Activated T-cell treated with anti-CD3 and anti-CD28 coated beads for 24 hours (primary cell): ENCODE measurements around the gene GEMIN7.

ENCODE experiments used
- DNase-seq: peaks from one replicate; pipeline ENCODE4 v3.0.0-alpha.2; 2020; ENCODE audit warnings: low read depth

Gene GEMIN7

DNA sequence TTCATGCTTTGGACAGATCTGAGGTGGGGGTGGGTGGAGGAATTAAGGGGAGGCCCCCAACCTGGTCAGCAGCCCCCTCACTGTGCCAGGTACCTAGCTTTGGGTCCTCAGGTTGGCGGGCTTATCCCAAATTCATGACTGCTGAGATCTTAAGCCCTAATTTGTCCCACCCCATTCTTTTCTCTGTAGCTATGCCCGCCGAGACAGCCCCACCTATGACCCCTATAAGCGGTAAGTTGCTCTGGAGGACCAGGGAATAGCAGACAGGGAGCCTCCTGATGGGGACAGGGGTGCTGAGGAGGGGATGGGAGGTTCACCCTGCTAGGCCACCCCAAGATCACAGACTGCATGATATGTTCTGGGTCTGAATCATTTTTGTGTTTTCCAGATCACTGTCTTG is 17.1 kb upstream of the GEMIN7 start:
- DNase-seq, result no peak

DNA sequence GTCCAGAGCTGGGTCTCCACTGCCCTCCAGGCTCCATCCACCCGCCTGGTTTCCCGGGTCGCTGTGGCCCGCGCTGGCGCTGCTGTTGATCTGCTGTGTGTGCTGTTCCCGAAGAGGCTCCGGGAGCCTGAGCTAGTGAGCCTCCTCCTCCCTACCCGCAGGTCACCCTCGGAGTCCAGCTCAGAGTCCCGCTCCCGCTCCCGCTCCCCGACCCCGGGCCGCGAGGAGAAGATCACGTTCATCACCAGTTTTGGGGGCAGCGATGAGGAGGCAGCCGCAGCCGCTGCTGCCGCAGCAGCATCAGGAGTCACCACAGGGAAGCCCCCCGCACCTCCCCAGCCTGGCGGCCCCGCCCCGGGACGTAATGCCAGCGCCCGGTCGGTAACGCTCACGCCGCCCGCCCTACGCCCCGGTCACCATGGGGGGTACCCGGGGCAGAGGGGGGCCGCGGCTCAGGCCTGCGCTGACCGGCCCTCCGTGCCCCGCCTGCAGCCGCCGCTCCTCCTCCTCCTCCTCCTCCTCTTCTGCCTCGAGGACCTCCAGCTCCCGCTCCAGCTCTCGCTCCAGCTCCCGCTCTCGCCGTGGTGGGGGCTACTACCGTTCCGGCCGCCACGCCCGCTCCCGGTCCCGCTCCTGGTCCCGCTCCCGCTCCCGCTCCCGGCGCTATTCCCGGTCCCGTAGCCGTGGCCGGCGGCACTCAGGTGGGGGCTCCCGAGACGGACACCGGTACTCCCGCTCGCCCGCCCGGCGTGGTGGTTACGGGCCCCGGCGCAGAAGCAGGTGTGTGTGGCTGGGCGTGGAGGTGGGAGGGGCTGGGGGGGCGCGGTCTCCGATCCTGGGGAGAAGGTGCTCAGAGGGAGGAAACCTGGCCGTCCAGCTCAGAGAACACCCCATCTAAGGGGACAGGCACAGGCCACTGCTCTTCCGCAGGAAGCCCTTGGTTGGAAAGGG is 14.9 kb upstream of the GEMIN7 start:
- no peak for DNase-seq

DNA sequence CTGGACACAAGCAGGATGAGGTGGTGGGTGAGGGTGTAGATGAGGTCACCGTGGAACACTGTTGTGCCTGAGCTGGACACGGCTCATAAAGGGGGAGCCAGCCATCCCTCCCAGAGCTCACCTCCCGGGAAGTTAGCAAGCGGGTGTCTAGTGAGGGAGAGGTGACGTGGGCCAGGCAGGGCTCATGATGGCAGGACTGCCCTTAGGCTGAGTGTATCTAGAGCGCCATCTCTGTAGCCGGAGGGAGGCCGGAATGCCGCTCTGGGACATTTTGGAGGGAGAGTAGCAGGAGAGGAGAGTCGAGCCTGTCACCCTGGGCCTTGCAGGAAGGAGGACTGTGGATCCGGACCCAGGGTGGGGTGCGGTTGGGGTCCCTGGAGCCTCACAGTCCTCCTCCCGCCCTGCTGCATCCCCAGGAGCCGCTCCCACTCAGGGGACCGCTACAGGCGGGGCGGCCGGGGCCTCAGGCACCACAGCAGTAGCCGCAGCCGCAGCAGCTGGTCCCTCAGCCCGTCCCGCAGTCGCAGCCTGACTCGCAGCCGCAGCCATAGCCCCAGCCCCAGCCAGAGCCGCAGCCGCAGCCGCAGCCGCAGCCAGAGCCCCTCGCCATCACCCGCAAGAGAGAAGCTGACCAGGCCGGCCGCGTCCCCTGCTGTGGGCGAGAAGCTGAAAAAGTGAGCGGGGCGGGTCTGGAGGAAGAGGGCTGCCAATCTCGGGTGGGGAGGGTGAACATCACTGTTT is 12.0 kb upstream of the GEMIN7 start:
- no peak for DNase-seq

DNA sequence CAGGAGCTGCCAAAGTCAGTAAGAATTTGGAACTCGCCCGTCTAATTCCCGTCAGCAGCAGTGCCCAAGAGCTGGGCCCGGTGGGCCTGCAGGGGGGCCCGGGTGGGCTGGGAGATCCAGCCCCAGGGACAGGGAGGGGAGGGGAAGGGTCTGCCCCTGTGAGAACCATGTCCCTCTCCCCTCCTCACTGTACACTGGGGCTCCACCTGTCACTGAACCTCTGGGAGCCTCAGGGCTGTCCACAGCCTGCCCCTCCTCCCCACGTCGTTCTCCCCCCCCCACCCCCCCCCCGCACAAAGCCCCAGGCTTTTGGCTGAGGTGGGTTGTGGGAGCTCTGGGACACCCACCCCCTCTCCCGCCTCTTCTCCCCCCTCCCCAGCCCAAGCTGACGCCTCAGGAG is 11.0 kb upstream of the GEMIN7 start:
- DNase-seq, result no peak

DNA sequence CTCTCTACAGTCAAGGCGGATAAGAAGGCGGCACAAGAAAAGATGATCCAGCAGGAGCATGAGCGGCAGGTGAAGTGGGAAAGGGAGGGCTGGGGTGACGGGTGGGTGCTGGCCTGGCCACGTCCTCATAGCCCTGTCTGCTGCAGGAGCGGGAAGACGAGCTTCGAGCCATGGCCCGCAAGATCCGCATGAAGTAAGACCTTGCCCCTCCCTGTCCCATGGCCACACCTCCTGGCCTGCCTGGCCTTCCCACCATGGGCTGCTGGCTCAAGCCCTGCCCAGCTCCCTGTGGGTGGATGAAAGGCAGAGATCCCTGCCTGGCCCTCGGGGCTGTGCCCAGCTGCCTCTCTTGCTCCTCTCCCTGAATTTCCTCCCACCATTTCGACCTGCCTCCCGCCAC is 10.0 kb upstream of the GEMIN7 start:
- DNase-seq, result no peak

DNA sequence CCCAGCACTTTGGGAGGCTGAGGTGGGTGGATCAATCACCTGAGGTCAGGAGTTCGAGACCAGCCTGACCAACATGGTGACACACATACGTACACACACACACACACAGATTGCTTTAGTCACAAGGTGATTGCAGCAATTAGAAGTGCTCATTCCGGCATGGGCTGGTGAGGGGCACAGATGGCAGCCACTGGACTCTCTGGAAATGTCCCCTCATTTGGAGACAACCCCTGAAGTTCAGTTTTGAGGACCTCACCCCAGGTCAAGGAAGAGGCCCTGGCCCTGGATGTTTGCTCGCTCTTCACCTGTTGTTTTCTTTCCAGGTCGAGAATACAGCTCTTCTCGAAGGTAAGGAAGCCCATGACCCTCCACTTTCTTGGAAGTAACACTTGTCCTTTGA is 8.8 kb upstream of the GEMIN7 start:
- DNase-seq, result no peak

DNA sequence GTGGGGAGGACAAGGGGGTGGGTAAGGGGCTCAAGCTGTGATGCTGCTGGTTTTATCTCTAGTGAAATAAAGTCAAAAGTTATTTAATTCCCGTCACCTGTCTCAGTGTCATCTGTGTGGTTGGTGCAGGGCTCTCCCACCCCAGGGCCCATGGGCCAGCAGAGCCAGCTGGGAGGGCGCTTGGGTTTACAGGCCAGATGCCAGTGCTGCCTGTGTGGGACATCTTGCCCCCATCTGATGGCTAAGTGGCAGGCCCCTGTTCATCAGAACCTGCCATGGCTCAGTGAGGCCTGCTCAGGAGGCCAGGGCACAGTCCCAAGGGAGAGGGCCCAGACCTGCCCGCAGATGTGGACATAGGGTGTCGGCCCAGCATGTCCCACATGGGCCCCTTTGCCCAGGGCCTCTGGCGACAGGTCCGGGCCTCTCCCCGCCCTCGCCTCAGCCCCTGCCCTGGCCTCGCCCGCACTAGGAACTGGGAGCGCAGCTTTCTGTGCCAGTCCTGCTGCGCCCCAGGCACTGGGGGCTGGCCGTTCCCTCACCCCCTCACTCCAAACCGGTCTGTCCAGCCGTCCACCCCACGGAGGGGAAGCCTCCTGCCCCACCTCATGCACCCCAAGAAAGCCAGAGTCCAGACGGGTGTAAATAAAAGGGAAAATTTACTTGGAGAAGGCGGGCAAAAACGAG is 8.1 kb upstream of the GEMIN7 start:
- no peak for DNase-seq

DNA sequence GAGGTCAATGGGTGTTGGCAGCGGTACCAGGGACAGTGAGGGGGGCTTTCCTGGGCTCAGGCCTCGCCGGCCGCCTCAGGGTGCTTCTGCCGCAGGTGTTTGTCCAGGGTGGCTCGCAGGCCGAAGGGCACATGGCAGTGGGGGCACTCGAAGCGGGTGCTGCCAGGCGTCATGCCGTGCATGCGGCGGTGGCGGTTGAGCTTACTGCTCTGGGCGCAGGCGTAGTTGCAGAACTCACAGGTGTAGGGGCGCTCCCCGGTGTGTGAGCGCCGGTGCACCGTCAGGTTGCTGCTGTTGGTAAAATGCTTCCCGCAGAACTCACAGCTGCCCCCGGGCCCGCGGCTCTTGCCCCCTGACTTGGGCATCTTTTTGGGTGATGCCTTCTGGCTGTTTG is 7.5 kb upstream of the GEMIN7 start:
- DNase-seq, result no peak

DNA sequence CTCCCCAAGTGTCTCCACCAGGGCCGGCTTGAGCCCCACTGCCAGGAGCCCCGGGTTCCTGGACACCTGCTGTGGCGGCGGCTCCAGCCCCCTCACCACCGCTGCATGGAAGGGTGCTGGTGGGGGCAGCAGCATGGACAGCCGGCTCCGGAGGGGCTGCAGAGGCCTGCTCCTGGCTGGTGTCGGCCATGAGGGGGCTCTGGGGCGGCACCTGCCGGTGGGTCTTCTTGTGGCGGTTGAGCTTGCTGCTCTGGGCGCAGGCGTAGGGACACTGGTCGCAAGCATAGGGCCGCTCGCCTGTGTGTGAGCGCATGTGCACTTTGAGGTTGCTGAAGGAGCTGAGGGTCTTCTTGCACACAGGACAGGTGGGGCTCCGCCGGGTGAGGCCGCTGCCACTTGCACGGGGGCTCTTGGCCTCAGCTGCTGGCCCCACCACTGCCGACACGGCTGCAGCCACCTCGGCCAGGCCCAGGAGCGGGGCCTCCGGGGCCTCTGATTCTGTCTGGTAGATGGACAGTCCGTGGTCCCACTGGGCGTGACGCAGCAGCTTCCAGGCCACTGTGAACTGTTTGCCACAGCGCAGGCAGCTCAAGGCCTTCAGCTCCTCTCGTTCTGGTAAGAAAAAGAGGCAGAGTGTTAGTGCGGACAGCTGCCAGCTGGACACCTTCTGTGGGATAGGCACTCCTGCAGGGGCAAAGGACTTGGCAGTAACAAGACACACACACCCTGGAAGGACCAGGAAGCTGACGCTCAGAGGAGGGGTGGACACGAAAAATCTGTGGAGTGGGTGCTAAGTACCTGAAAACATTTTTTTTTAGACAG is 6.9 kb upstream of the GEMIN7 start:
- DNase-seq, result no peak

DNA sequence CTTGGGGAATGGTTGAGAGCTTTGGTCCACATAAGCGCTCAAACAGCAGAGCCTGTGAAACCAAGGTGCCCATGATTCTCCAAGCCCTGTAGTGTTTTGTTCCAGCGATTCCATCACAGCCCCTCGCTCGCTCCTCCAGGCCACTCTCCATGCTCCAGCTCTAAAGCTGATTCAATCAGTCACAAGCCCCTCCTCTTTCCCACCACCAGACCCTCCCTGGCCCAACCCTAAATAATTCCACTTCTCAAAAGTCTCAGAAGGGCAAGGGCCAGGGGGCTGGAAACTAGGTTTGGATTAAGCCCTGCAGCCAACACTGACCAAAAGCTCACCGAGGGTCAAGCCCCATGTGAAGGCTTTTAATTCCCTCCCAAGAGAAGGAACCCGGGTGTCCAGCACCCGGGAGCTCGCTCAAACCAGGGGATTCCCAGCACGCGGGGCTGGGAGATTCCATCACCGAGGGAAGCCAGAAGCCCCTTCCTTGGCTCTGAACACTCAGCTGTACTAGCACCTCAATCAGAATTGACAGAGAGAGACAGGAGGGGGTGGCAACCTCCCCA is 4.2 kb upstream of the GEMIN7 start:
- DNase-seq, result no peak

DNA sequence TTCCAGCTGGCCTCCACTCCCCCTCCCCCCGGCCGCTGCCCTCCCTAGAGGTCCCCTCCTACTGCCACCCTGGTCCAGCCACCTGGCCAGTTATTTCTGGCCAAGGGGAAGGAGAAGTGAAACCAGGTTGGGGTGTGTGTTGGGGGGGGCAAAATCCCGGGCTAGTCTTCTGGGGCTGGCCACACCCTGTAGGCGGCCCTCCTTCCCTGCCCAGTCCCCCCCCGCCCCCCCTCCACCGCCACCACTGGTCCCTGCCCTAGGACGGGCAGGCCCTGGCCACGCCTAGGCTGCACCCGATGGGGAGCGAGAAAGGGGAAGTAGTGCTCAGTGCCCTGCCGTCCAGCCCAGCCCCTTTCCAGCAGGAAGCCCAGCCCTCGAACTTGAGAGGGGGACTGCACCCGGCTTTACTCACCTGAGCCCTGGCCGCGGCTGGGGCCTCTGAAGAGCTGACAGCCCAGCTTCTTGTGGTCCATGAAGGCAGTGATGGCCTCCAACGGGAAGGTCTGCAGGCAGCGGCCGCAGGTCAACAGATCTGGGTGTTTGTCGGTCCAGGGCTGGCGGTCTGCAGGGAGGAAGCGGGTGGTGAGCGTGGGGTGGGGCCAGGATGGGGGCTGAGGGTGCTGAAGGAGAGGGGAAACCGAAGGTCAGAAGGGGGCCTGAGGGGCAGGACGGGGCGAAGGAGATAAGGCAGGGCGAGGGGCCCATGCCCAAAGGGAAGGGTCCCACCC is 3.6 kb upstream of the GEMIN7 start:
- DNase-seq, result no peak

DNA sequence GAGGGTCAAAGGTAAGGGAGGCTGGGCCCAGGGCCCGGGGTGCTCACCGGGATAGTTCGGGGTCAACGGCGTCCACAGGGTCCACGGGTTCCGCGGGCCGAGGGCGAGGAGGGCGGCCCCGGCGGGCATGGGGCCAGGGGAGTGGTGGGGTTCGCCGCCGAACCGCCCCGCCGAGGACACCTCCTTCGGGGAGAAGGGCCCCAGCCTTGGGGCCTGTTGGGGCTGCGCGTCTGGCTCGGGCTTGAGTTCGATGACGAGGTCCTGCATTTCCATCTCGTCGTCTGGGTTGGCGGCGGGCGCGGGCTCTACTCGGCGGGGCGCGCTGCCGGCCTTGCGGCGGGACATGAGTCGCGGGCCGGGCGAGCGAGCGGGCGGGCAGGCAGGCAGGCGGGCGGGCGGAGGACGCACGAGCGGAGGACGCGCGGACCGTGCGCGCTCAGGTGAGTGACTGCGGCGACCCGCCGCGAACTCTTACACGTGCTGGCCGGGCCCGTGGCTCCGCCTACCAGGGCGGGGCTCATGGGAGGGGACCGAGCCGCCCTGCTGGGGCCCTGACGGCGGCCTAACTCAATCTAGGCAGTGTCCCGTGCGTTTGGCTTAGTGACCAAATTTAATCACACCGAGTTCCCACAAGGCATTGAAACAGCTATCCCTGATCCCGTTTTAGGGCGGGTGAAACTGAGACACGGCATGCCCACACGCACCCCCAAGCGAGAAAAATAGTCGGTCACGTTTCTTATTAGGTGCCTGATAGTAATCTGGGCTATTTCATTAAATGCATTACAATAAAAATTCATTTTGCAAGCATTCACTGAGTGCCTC is 2.8 kb upstream of the GEMIN7 start, which contains the start of gene ZNF296:
ZNF296 (minus strand) TSS at position 450 of the 822 bp plus-strand sequence; CDS start at position 345, 105 bp downstream.
- peak; percentile 77 for DNase-seq

DNA sequence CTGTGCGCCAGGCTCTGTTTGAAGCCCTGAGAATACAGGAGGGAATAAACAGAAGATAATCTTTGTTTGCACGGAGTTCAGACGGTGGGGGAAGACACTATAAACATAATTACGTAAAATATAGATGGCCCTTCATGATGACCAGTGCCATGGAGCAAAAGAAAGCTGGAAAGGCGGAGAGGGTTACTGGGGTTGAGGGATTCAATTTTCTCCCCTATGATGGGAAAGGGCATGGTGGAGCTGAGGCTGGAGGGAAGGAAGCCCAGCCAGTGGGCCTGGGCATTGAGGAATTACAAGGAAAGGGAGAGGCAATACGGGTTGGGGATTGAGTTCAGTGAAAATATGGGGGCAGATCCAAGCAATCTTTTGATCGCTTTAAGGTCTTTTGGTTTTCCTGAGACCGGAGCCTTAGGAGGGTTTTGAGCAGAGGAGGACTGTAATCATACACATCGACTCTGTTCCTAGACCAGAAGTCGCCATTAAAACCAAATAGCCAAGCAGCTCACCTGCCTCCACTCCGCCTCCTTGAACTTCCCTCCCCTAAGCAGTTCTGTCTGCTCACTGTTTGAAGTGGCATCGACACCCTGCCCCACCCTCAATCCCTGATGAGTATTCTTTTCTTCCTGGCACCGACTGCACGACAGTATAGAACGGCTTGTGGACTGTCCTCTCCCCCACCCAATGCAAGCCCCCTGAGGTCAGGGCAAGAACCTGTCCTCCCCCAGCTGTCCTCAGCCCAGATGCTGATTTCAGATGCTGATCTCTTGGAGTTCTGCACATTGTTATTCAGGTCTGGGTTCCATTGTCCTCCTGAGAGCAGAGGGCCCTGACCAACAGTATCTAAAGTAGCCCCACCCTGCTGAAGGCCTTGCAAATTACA is 2.0 kb upstream of the GEMIN7 start:
- DNase-seq, result no peak

DNA sequence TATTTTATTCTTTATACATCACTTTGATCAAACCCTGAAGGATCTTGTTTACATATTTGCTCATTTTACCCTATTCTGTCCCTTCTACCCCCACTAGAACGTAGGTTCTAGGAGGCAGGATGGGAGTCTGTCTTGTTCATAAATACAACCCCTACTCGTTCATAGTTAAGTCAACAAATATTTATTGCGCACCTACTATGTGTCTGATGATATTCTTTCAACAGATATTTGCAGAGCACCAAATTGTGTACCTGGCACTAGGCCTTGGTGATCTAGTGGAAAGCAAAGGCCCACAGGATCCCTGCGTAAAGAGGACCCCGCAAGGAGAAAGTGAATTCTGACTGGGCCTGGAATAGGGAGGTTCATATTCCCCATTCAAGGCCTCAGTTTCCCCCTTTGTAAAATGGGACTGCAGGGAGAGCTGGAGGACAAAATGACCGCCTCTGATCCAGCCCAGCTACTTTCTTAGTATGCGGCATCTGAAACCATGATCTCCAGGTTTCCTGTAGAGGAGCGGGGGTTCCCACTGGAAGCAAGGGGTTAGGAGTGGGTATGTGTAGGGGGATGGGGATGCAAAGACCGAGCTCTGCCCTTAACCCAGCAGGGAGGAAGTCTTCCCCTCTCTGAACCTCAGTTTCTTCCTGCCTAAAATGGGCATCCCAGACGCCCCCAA is 534 bp upstream of the GEMIN7 start:
- DNase-seq, result no peak

DNA sequence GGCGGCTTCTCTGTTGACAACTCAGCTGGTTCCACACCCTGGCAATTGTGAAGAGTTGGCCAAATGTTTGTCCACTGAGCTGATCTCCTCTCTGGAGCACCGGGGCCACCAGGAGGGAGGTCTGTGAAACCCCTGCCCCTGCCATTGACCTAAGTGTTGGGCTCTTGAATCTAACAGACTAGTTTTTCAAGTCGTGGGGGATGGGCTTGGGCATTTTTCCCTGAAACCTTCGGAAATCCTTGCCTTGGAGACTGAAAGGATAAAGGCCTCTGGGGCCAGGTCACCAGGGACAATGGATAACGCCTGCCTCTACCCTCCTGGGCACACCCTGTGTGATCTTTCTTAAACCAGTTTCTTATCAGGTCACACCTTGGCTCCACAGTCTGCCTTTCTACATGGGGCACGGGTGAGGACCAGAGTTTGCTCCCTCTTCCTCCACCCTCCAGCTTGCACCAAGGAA is 881 bp downstream of the GEMIN7 start:
- DNase-seq, result no peak

DNA sequence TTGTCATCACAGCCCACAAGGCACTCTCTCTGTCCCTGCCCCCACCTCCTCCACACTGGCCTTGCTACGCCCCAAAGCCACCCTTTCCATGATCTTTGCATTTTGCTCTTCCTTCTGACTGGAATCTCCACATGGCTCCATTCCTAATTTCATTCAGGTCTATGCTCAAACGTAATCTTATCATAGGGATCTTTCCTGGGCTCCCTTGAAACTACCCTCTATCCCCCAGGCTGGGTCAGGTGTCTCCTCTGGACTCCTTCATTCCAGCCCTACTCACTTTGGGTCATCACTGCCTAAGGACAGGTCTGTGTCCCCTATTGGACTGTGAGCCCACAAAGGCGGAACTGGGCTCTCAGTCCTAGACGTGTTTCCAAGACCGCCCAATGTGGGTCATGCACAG is 3.1 kb downstream of the GEMIN7 start:
- no peak for DNase-seq

DNA sequence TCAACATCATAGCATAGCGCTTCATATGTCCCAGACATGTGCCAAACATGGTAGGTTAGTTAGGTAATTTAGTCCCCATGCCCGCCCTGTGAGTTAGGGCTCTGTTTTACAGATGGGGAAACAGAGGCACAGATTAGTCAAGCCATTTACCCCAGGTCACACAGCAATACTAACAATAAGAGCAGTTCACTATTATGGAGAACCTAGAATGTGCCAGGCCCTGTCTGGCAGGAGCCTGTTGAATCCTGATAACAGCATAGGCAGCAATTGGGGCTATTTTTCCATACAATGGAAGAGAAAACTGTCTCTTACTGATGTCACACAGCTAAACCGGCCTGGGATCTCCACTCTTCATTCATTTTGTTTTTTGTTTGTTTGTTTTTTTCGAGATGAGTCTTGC is 7.4 kb downstream of the GEMIN7 start:
- no peak for DNase-seq

DNA sequence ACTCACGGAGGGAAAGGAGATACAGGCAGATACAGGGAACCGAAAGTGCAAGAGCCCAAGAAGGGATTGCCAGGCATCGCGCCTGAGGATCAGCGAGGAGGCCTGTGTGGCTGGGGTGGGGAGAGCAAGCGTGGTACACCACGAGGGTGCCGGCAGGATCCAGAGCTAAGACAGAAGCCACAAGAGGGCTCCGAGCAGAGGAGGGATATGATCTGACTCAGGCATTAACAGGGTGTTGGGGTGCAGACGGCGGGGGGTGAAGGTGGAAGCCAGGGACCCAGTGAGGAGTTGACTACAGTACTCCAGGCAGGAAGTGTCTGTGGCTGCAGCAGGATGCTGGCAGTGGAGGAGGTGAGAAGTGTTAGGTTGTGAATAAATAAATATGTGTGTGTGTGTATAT is 8.5 kb downstream of the GEMIN7 start:
- DNase-seq, result peak; percentile 21
